GM19025 (cell line): ENCODE results near the gene RYR2.

Experiments
- ATAC-seq: cut with Tn5 transposase; IDR thresholded peaks from one replicate; pipeline ENCODE4 v1.9.1; 2021; ENCODE audit warnings: mild to moderate bottlenecking, low read depth, moderate library complexity; ENCODE audit not compliant: unreplicated experiment

The RYR2 gene

DNA sequence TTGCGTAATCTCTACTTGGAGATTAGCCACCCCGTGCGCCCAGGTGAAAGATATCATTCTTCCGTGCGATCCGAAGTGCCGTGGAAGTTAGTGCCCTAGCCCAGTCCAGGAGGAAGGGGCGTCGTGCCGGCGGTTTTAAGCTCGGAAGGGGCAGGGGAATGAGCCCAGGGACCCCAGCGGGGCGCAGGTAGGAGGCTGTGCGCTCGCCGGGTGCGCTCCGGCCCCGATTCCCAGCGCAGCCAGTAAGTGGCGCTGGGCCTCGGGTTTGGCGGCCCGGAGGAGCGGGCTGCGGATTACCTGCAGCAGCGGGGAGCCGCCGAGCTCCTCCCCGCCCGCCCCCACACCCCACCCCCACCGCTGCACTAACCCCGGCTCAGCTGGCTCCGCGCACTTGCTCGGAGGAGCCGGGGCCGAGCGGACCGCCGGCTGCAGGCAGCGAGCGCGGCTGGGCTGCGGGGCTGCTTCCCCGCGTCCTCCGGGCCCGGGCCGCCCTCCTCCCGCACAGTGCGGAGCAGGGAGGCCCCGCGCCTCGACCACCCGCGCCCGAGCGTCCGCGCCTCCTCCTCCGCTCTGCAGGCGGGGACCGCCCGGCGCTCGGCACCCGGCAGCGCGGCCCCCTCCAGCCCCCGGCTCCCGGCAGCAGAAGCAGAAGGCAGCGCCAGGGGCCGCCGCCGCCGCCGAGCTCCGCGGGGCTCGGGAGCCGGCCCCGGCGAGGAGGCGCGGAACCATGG lies at the start of gene RYR2:
TSS of gene RYR2 (plus strand) at position 390 of the 731 bp plus-strand sequence. CDS start at position 728, 338 bp downstream.
- no peak for ATAC-seq

DNA sequence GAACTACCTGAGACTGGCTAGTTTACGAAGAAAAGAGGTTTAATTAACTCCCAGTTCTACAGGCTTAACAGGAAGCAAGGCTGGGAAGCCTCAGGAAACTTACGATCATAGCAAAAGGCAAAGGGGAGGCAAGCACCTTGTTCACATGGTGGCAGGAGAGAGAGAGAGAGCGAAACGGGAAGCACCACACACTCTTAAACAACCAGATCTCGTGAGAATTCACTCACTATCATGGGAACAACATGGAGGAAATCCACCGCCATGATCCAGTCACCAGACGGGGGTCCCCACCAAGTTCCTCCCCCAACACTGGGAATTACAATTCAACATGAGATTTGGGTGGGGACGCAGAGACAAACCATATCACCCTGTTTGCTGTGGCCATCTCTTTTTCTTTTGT lies 49.5 kb upstream of the RYR2 start:
- no peak for ATAC-seq

DNA sequence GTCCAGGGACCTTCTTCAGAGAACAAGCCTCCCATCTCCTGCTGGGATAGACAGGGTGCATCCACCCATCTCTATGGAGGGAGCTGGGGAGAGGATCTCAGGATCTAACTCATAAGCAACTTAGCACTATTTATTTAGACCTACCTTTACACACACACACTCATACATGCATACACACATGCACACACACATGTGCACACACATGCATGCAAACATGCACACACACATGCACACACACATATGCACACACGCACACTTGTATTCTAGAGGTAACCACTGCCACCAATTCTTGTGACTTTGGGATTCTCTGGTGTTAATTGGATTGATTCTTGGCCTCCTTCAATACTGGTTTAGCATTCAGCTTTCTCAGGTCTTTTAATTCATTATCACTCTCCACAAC lies 47.5 kb upstream of the RYR2 start:
- no peak for ATAC-seq

DNA sequence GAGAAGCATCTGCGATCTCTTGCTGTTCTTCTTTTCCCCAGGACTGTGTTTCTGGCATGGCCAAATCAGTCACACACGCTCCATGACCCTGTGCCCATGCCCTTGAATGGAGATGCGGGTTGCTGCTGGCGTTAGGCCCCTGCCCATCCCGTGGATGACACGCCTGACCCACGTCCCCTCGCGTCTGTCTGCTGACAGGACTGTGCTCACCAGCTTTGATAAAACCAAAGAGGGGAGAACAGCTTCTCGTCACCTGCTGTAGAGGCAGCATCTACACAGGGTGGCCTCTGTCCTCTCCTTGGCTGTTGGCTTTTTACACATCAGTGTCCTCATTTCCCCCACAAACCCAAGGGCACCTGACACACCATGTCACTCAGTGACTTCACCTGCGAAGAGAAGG lies 44.6 kb upstream of the RYR2 start:
- no peak for ATAC-seq

DNA sequence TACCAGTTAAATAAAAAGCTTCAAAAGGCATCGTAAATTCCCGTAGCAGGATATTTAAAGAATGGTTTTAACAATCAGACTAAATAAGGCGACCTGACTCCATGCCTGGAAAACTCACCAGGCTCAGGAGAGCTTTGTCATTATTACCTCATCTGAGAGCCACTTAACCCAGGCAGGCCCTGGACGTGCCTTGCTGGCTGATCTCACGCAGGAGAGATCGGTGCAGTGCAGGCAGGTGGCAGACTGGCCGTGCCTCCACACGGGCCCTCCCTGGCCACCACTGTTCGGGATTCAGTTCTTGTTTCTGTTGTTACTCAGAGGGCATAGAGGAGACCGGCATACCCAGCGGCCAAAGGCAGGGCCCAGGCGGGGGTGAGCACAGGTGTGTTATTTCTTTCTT lies 44.1 kb upstream of the RYR2 start:
- no peak for ATAC-seq

DNA sequence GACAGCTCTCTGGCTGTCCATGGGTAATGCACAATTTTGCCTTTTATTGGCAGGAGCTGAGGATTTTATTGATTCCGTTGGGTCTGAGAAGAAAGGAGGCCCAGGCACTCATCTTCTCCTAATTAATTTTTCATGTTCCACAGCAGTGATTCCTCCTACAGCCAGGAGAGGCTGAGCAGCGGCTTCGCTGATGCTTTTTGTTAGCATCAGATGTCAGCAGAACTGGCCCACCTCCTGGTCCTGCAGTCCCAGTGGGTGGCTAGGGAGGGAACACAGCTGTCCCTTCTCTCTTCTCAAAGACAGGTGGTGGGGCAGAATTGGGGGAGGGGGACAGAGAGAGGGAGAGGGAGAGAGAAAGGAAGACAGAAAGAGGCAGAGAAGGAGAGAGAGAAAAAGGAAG lies 43.4 kb upstream of the RYR2 start:
- ATAC-seq, result no peak

DNA sequence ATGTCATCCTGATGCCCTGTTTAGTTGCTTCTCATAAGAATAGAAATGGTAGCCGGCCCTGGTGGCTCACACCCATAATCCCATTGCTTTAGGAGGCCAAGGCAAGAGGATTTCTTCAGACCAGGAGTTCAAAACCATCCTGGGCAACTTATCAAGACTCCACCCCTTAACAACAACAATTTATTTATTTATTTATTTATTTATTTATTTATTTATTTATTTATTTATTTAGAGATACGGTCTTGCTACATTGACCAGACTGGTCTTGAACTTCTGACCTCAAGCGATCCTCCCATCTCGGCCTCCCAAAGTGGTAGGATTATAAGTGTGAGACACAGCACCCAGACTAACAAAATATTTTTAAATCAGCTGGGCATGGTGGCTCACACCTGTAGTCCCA lies 41.8 kb upstream of the RYR2 start:
- ATAC-seq, result no peak

DNA sequence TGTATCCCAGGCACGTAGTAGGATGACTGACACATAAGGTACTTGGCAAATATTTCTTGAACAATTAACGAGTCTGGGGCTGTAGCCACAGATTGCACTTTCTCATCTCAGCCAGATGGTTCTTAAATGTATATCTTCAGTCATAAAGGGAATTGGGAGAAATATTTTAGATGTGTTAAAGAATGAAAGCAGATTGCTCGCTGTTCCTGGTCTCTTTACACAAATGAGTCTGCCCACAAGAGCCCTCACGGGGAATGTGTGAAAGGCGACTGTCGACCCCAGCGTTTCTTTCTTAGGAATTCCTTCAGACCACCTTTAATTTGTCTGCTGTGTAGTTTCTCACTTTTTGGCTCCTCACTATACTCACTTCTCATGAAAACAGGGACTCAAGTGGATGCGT lies 38.5 kb upstream of the RYR2 start:
- no peak for ATAC-seq

DNA sequence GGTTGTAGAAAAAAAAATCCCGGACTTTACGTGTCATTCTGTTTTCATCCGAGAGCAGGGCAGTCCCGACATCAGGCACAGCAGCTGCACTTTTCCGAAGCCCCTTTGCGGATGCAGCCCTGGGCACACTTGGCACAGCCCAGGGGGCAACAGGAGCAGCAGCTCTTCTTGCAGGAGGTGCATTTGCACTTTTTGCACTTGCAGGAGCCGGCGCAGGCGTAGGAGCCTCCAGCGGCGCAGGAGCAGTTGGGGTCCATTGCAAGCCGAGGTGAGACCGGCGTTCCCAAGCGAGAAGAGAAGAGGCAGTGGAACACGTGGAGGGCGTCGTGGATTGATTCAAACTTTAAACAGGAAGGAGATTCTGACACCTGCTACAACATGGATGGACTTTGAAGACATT lies 37.9 kb upstream of the RYR2 start, which contains the start of gene MT1HL1:
TSS of gene MT1HL1 (minus strand) at position 326 of the 400 bp plus-strand sequence. CDS start at position 257, 69 bp downstream.
- no peak for ATAC-seq

DNA sequence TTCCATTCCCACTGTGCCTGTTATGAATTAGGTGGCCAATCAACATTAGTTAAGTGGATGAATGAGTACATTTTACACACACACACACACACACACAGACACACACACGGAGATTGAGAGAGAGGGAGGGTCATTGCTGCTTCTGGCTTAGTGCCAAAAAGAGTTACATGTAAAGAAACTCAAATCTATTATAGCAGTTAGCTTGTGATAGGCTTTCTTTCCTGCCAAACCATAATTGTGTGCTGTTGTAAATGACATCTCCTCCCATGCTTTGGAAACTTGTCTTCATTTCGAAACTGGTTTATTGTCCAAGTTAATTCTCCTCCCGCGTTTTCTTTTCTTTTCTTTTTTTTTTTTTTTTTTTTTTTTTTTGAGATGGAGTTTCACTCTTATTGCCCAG lies 36.3 kb upstream of the RYR2 start:
- ATAC-seq, result no peak

DNA sequence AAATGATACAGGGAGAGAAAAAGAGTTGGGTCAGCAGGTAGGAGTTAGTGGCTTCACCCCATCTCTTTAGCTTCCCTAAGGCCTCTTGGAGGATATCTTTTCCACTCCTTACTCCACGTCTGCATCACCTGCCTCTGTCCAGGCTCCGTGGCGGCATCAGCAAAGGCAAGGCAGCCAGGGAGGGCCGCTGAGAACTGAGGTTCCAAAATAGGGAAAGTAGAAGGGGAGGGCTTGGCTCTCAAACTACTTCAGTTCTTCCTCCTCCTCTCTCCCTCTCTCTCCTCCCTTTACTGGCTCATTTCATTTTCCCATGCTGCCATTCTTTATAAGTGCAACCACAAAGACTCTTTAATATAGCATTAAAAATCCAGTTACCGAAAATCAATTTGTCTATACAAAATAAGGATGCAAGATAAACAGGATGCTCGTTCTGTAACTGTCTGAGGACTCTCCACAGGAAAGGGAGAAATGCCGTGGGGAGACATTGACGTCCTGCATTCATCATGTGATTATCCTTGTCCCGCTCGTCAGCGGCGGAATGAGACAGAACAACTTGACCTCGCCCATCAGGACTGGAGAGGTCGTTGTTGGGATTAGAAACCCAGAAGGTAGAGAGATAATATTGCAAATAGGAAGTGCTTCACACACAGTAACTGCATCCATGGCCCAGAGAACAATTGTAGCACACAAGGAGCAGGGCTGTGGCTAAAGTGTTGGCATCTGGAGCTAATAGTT lies 34.7 kb upstream of the RYR2 start:
- no peak for ATAC-seq

DNA sequence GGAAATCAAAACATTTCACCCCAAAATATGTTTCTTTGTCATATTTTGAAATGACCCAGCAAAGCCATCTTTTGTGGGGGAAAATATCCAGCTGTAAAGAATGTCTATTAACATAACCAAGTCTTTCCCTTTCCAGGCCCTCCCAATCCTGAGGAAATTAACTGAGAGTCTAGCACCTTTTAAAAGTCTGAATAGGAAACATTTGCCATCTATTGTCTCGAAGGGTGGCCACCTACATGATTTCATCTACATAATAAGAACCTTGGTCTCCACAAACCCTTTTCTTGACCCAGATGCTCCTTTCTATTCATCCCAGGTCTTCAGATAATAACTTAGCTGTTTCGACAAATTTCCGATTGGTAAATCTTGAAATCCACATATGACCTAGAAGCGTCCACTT lies 32.4 kb upstream of the RYR2 start:
- ATAC-seq, result no peak

DNA sequence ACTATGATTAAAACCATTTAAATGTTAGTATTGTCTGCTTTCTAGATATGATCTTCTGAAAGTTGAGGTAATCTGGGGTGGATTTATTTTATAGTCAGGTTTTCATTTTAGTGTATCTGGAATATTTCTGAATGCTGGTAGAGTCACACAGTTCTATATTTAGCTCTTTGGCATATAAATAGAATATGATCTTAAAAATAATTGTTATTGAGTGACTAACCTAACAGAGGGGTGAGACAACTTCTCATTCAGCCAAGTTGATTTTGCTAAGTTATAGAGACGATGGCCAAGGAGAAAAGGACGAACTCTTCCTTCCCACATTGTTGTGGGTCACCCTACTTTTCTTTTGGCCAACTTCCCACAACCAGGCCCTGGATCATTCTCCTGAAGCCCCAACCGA lies 30.6 kb upstream of the RYR2 start:
- ATAC-seq, result no peak

DNA sequence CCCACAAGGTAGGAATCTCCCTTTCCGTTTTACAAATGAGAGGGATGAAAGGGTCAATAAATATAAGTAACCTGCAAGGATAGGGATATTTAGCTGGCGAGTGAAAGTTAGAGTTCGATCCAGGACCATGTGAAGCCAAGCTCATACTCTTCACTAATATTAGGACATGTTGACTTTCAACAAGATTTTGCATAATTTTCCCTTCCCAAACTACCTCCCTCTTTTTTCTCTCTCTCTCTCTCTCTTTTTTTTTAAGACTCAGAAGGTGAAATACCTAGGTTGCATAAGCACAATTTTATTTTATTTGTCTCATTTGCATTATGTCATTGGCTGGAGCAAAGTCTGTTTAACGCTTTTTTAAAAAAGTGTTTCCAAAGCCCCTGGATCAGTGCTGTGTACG lies 29.6 kb upstream of the RYR2 start:
- no peak for ATAC-seq

DNA sequence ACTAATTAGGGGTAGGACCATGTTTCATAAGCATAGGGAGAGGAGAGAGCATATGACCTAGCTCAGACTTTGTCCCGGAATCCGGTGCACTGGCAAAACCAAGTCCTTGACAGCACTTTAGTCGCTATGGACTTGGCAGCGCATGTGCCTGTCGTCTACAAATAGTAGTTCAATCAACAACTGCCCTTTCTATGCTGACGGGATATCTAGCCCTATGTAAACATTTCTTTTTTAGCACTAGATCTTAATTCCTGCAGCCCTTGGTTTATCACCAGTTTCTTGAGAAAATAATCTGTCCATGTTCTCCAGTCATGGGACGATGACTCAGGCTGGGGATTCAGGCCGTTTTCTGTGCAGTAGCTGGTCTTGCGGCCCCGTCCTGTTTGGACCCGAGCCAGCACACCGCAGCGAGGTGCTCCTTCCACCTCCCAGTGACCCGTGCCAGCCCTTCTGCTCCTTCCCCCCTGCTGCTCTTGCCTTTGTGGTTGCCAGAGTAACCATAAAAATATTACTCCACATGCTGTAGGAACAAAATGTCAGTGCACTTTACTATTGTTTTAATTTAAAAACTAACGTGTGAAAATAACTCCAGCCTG lies 29.1 kb upstream of the RYR2 start:
- no peak for ATAC-seq

DNA sequence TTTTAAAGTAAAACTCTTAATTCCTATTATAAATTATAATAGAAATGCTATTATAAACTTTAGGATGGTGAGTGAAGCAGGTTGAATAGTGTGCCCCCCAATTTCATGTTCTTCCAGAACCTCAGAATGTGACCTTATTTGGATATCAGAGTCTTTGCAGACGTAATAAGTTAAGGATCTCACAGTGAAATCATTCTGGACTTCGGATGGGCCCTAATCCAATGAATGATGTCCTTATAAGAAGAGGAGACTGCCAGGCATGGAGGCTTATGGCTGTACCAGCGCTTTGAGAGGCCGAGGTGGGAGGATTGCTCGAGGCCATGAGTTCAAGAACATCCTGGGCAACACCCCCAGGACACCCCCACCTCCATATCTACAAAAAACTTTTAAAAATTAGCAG lies 28.4 kb upstream of the RYR2 start:
- no peak for ATAC-seq

DNA sequence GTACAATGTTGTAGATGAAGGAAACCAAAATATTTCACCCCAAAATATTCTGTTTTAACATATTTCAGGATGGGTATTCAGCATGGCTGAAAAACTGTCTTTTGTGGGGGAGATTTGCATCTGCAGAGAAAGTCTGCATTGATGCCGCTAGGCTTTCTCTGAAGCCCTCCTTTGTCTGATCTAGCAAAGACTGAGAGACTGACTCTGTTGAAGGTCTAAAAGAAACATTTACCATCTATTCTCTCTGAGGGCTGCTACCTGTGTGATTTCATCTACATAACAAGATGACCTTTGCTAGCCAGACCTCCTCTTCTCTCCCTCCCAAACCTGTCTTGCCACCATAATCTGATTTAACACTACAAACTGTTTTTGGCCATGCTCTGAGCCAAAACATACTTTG lies 25.4 kb upstream of the RYR2 start:
- ATAC-seq, result no peak

DNA sequence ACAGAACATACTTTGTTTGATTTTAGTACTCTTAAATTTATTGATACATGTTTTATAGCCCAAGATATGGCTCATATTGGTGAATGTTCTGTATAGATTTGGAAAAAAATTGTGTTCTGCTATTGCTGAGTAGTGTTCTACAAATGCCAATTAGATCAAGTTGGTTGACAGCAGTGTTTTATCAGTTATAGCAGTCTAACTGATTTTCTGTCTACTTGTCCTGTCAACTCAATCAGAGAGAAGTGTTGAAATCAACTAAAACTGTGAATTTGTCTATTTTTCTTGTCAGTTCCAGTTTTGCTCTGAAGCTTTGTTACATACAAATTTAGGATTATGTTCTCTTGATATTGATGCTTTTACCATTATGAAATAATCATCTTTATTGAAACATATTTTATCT lies 23.1 kb upstream of the RYR2 start:
- ATAC-seq, result no peak

DNA sequence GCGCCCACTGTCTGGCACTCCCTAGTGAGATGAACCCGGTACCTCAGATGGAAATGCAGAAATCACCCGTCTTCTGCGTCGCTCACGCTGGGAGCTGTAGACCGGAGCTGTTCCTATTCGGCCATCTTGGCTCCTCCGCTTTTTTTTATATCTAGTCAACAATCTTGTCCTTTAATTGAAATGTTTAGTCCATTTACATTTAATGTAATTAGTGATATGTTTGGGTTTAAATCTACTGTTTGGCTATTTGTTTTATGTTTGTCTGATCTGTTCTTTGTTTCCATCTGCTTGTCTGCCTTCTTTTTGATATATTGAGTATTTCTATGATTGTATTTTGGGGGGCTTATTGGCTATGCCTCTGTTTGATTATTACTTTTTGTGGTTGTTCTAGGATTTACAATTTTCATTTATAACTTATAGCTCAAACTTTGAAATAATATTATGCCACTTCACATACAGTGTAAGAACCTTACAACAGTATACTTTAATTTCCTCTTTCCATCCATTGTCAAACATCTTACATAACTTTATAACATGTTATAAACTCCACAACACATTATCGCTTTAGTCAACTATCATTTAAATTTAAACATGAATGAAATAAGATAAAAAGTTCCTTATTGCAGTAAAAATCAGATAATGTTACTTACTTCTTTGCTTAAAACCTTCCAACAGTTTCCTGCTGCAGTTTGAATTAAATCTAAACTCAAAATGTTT lies 16.5 kb upstream of the RYR2 start:
- no peak for ATAC-seq

DNA sequence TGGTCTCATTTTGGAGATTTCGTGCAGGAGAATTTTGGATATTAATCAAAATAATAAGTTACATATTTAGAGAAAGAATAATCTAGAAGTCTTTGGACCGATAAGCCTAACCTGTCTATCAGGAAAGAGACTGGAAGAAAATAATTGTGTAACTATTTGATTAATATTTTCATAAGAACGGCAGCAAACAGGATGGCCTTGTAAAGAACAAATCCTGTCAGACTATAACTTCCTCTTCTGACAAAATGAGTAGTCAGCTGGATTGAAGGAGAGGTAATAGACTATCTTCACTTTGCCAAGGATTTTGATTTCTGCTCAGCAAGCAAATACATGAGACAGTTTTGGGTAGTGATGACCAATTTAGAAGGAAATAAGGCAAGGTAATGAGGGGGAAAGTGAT lies 12.7 kb upstream of the RYR2 start:
- ATAC-seq, result no peak

DNA sequence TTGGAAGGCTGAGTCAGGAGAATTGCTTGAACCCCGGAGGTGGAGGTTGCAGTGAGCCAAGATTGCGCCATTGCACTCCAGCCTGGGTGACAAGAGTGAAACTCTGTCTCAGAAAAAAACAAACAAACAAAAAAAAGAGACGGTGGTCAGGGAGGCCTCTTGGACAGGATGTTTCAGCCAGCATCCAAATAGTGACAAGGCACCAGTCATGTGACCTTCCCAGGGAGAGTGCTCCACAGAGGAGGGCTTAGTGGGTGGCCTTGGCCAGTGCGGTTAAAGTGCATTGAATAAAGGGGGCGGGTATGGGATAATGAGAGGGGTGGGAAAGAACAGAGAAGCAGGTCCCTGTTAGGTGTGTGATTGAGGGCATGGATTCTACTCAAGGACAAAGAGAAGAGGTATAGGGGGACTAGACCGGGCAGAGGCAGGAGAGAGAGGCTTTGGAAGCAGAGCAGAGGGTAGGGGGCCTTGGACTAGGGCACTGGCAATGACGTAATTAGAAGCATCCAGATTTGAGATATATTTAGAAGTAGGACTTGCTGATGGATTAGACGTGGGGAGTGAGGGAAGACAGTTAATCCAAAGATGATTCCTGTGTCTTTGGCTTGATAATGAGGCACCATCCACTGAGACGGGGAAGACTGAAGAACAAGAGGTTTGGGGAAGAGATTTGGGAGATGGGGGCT lies 12.0 kb upstream of the RYR2 start:
- ATAC-seq, result no peak
